CD4-positive, CD25-positive, alpha-beta regulatory T cell (primary cell): ENCODE data around the gene EHMT1. TPM values are rescaled to one million over a fixed set of nuclear protein-coding genes. Genes with fewer than 3 reads are reported as not detected.

Experiments
- ATAC-seq, 2 donors: fragments of 150-1000 bp; cut with Tn5 transposase; one replicate each; pipeline ENCODE4 v1.10.0; 2021; ENCODE audit warnings: low read depth in 2 of 2, moderate number of reproducible peaks in 2 of 2, moderate library complexity in 1 of 2
- DNase-seq, 3 donors: peaks; one replicate each; pipeline versions ENCODE4 v3.0.0 to v3.0.0-alpha.2; 2012 to 2022; ENCODE audit warnings: mixed read lengths in 1 of 3
- H3K27ac ChIP-seq: one replicate; pipeline ENCODE4 v1.7.0; 2013; ENCODE audit warnings: mild to moderate bottlenecking, low read length; ENCODE audit not compliant: insufficient read depth, poor library complexity, severe bottlenecking
- H3K27me3 ChIP-seq: one replicate; pipeline ENCODE4 v1.7.0; 2013; ENCODE audit warnings: low read length; ENCODE audit not compliant: control insufficient read depth, insufficient read depth
- H3K36me3 ChIP-seq: one replicate; pipeline ENCODE4 v1.7.0; 2013; ENCODE audit warnings: mild to moderate bottlenecking, low read length, moderate library complexity; ENCODE audit not compliant: control insufficient read depth, insufficient read depth
- H3K4me1 ChIP-seq: 2 replicates; pipeline ENCODE4 v1.7.0; 2013; ENCODE audit warnings: mild to moderate bottlenecking, low read length; ENCODE audit not compliant: insufficient read depth, control insufficient read depth, poor library complexity, severe bottlenecking
- H3K4me3 ChIP-seq: one replicate; pipeline ENCODE4 v1.7.0; 2013; ENCODE audit warnings: low read depth, mild to moderate bottlenecking, low read length, moderate library complexity
- H3K9me3 ChIP-seq, 2 experiments: 1 replicate in 1 of 2; 2 replicates in 1 of 2; pipeline ENCODE4 v1.7.0; 2013; ENCODE audit warnings: low read length in 2 of 2, mild to moderate bottlenecking in 1 of 2, moderate library complexity in 1 of 2; ENCODE audit not compliant: control insufficient read depth in 2 of 2
- H3K27ac Mint-ChIP-seq, 3 donors: one replicate each; pipeline ENCODE4 v1.8.0; 2020 to 2022; ENCODE audit warnings: mild to moderate bottlenecking in 3 of 3, mixed read lengths in 3 of 3, moderate library complexity in 2 of 3
- H3K27me3 Mint-ChIP-seq: one replicate; pipeline ENCODE4 v1.8.0; 2022; ENCODE audit warnings: mild to moderate bottlenecking, mixed read lengths
- H3K36me3 Mint-ChIP-seq: one replicate; pipeline ENCODE4 v1.8.0; 2020; ENCODE audit warnings: mixed read lengths
- H3K4me1 Mint-ChIP-seq, 4 donors: one replicate each; pipeline ENCODE4 v1.8.0; 2020 to 2022; ENCODE audit warnings: mixed read lengths in 4 of 4, mild to moderate bottlenecking in 1 of 4
- H3K4me3 Mint-ChIP-seq, 4 donors: one replicate each; pipeline ENCODE4 v1.8.0; 2020 to 2022; ENCODE audit warnings: mild to moderate bottlenecking in 4 of 4, mixed read lengths in 4 of 4, moderate library complexity in 3 of 4
- H3K9me3 Mint-ChIP-seq, 7 donors: one replicate each; pipeline ENCODE4 v1.8.0; 2020 to 2022; ENCODE audit warnings: mixed read lengths in 7 of 7, mild to moderate bottlenecking in 3 of 7, moderate library complexity in 2 of 7
- polyA plus RNA-seq, 4 donors: library from polyadenylated mRNA; unstranded; fragments of 300-500 nt; fragmentation: Illumina TruSeq; gene quantifications; one replicate each; pipeline ENCODE4 v1.2.3, GENCODE V29; 2021
- total RNA-seq: library from RNA; stranded (reverse); gene quantifications from one replicate; pipeline ENCODE4 v1.2.3, GENCODE V29; 2022

Gene EHMT1
- total and polyA plus RNA-seq, 5 donors from 2014 or later, result 17.9 to 142 (median 20.0) TPM

DNA sequence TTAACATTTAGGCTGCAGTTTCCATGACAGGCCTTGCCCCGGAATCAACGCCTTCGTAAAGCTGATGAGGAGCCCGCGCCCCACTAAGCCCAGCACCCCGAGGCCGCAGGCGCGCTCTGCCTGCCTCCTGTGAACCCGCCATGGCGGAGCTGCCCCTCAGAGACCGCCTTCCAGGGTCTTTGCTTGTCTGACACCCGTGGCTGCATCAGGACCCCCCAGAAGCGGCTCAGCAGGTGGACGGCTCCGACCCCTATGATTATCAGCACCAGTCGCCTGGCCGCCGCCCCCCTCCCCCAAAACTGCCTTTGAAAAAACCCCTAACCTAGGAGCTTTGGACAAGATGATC, 39.6 kb upstream of the EHMT1 start:
- DNase-seq (no peak), ATAC-seq (no peak)
- no peaks in the 10 kb centered on the region for H3K9me3 ChIP-seq
- peaks cover 33% of the 10 kb centered on the region for H3K4me1 ChIP-seq
- H3K4me3 ChIP-seq, result peak overlapping the region; percentile 55
- H3K27ac Mint-ChIP-seq, result peak overlapping the region; percentile 41 to 69 (median 51)
- peak overlapping the region; percentile 73 for H3K27ac ChIP-seq
- peaks cover 0 to 44% (median 27%) of the 10 kb centered on the region in 4 donors for H3K4me1 Mint-ChIP-seq
- H3K27me3 ChIP-seq, result no peaks in the 10 kb centered on the region
- H3K4me3 Mint-ChIP-seq, result peak overlapping the region; percentile 78 to 87 (median 83)
- peaks cover 20% of the 10 kb centered on the region for H3K36me3 ChIP-seq
- no peaks in the 10 kb centered on the region for H3K27me3 Mint-ChIP-seq
- H3K9me3 Mint-ChIP-seq, result no peaks in the 10 kb centered on the region
- H3K36me3 Mint-ChIP-seq, result peaks cover 16% of the 10 kb centered on the region

DNA sequence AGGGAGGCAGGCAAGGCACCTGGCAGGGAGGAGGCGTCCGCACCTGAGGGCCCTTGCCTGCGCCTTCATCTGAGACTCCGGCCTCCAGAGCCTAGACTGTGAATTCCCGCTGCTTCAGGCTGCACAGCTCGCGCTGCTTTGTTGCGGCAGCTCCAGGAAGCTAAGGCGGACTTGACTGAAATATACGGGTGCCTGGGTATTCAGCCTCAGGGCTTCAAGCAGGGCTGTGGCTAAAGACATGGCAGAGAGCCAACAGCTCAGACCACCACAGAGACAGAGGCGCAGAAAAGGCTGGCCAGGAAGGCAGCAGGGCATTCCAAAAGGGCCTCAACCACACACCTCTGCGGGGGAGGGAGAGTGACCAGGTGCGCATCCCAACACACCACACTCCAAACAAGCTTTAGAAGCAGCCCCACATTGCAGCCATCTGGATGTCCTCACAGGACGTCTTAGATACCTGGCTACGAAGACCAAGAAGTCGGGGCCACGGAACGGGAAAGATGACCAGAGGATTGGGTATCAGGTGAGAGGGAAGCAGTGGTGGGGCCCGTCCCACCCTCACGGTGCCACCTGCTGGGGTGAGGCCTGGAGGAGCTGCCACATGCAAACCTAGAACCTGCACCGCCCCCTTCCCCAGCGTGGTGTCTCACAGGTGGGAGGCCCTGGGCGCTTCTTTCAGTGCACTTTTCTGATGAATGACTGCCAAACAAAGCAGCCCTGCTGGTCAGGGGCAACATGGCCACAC, 38.4 kb upstream of the EHMT1 start:
- Histone ChIP-seq H3K27ac (no peak overlapping the region), H3K27me3 (no peaks in the 10 kb centered on the region), H3K4me1 (peaks cover 33% of the 10 kb centered on the region), H3K4me3 (no peak overlapping the region), H3K36me3 (peaks cover 9% of the 10 kb centered on the region), H3K9me3 (no peaks in the 10 kb centered on the region)
- Mint-ChIP-seq H3K27ac (no peak overlapping the region), H3K27me3 (no peaks in the 10 kb centered on the region), H3K4me3 (peak overlapping the region in 1 of 4 donors; percentile 15), H3K9me3 (no peaks in the 10 kb centered on the region), H3K36me3 (peaks cover 10% of the 10 kb centered on the region), H3K4me1 (peaks cover 0 to 36% (median 21%) of the 10 kb centered on the region in 4 donors)
- DNase-seq (no peak), ATAC-seq (no peak)

DNA sequence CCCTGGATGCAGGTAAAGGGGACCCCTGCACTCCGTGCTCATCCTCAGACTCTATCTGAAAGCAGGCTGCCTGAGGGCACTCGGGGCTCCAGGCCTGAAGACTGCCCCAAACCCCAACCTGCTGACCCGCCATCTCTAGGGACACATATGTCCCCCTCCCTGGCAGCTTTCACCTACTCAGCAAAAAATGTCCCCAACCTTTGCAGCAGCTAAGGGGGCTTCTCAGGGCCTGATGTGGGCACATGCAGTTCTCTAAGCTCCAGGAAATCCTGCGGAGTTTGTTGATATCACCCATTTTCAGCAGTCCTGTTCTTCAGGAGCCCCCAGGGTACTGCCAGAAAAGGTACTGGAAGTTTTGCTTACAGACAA, 37.9 kb upstream of the EHMT1 start:
- no peaks in the 10 kb centered on the region for H3K9me3 ChIP-seq
- no peak for ATAC-seq
- Mint-ChIP-seq H3K27ac (no peak overlapping the region), H3K27me3 (no peaks in the 10 kb centered on the region), H3K9me3 (no peaks in the 10 kb centered on the region), H3K36me3 (peaks cover 5% of the 10 kb centered on the region), H3K4me1 (peaks cover 0 to 31% (median 16%) of the 10 kb centered on the region in 4 donors), H3K4me3 (peak overlapping the region in 1 of 4 donors; percentile 32)
- DNase-seq, result no peak
- no peak overlapping the region for H3K4me3 ChIP-seq
- peaks cover 31% of the 10 kb centered on the region for H3K4me1 ChIP-seq
- no peaks in the 10 kb centered on the region for H3K27me3 ChIP-seq
- no peak overlapping the region for H3K27ac ChIP-seq
- peaks cover 6% of the 10 kb centered on the region for H3K36me3 ChIP-seq

DNA sequence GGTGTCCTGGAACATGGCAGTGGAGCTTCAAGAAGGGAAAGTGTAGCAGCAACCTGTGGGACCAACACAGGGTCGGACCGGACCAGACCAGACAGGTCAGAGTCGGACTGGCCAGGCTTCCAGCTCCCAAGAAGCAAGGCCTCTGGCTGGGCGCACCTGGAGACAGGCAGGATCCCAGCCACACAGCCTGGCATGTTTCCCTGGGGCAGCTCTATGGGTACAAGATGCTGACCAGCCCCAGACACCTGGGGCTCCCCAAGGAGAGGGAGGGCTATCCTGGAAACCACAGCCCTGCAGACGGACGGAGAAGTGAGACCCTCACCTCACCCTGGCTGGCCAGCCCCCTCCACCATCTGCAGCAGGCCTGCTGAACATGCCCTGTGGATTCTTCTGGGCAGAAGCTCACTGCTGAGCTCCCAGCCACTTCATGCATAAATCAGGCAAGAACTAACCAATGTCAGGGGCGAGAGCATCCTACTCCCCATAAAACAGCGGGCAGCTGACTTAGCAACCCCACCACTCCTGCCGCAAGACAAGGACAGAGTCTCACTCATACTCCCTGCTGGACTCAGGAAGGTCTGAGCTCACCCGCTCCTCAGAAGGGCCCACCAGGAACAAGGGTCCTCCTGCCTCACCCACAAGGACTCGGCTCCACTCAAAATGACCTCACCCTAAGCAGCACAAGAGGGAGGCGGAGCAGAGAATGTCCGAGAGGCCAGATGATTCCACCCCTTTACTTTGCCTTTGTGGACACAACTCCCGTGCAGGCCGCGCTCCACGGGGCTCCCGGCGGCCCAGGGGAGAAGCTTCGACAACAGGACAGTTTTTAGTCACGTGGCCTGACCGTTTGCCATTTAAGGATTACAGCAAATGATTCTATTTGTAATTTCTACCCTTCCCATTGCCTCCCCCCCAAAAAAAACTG, 37.2 kb upstream of the EHMT1 start:
- Histone ChIP-seq H3K9me3 (no peaks in the 10 kb centered on the region), H3K27me3 (no peaks in the 10 kb centered on the region), H3K4me1 (peaks cover 25% of the 10 kb centered on the region), H3K4me3 (no peak overlapping the region), H3K27ac (no peak overlapping the region), H3K36me3 (peaks cover 10% of the 10 kb centered on the region)
- Mint-ChIP-seq H3K36me3 (peaks cover 6% of the 10 kb centered on the region), H3K27ac (no peak overlapping the region), H3K27me3 (no peaks in the 10 kb centered on the region), H3K4me3 (peak overlapping the region in 2 of 4 donors; percentile 44 to 92), H3K9me3 (no peaks in the 10 kb centered on the region), H3K4me1 (peaks cover 0 to 24% (median 10%) of the 10 kb centered on the region in 4 donors)
- DNase-seq, result no peak
- ATAC-seq, result no peak

DNA sequence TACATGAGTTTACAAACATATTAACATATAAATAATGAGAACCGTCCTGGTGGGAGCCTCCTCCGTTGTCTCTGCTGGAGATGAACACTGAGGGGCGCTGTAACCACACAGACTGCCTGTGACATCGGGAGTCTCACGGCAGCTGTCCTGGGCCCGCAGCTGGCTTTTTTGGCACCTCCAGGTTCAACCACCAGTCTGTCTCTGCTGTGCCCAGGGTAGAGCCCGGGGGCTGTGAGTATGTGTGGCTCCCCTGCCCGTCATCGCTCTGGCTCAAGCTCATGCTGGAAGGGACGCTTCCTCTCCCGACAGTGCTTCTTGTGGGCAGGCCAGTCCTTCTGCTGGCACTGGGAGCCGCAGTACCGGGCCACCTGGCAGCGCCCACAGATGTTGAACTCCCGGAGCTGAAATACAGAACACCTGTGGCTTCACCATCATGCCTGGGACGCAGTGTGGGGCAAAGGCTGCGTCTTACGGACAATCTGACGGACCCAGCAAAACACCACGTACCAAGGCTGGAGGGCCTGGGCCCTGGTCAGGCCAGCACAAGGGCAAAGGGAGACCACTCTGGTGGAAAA, 36.4 kb upstream of the EHMT1 start:
- Histone ChIP-seq H3K27me3 (no peaks in the 10 kb centered on the region), H3K4me1 (peaks cover 17% of the 10 kb centered on the region), H3K27ac (no peak overlapping the region), H3K4me3 (no peak overlapping the region), H3K36me3 (peaks cover 15% of the 10 kb centered on the region), H3K9me3 (no peaks in the 10 kb centered on the region)
- no peaks in the 10 kb centered on the region for H3K27me3 Mint-ChIP-seq
- ATAC-seq, result no peak
- peak overlapping the region in 2 of 4 donors; percentile 84 to 92 for H3K4me3 Mint-ChIP-seq
- H3K27ac Mint-ChIP-seq, result no peak overlapping the region
- no peaks in the 10 kb centered on the region for H3K9me3 Mint-ChIP-seq
- peaks cover 0 to 17% (median 4%) of the 10 kb centered on the region in 4 donors for H3K4me1 Mint-ChIP-seq
- H3K36me3 Mint-ChIP-seq, result peaks cover 6% of the 10 kb centered on the region
- peak in 1 of 3 donors; percentile 28 for DNase-seq

DNA sequence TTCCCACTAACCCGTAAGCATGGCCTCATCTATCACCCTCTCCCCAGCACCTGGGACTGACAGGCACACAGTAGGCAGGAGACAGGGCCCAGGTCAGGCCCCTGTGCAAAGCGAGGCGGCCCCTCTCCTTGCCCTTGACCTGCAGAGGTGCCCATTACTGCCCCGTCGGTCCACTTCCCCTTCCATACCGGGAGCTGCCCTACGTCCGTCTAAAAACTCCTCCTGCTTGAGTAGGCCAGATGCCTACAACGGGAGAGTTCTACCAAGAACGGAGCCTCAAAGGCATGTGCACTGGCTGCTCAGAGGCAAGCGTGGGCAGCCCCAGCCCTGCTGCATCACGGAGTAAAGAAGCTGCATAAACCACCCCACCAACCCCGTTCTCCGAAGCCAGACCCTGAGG, 35.5 kb upstream of the EHMT1 start:
- Histone ChIP-seq H3K36me3 (peaks cover 23% of the 10 kb centered on the region), H3K9me3 (no peaks in the 10 kb centered on the region)
- no peak overlapping the region for H3K27ac Mint-ChIP-seq

DNA sequence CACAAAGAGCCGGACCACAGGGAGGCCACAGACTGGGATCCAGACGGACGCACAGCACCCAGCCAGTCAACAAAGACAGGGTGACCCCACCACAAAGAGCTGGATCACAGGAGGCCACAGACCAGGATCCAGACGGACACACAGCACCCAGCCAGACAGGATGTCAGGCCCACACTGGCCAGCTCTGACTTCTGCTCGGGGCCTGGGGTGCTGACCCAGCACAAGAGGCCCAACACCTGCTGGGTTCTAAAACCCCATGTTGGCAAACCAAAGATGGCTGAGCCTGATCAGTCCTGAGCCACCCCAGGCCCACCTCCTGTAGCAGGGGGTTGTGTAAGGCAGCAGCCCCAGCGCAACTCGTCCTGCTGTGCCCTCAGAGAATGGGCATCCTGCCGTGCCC, 34.8 kb upstream of the EHMT1 start:
- ATAC-seq (no peak), DNase-seq (no peak)
- Mint-ChIP-seq H3K27ac (no peak overlapping the region), H3K4me3 (no peak overlapping the region), H3K9me3 (no peaks in the 10 kb centered on the region), H3K4me1 (peaks cover 0 to 20% (median 2%) of the 10 kb centered on the region in 4 donors), H3K27me3 (no peaks in the 10 kb centered on the region), H3K36me3 (peaks cover 12% of the 10 kb centered on the region)
- Histone ChIP-seq H3K9me3 (no peaks in the 10 kb centered on the region), H3K4me3 (no peak overlapping the region), H3K27me3 (no peaks in the 10 kb centered on the region), H3K36me3 (peaks cover 23% of the 10 kb centered on the region), H3K4me1 (peaks cover 10% of the 10 kb centered on the region), H3K27ac (no peak overlapping the region)

More for the DNA sequence above, 35.5 kb upstream of the EHMT1 start:
- H3K4me3 Mint-ChIP-seq, result peak overlapping the region in 1 of 4 donors; percentile 84
- no peak overlapping the region for H3K4me3 ChIP-seq
- no peak for ATAC-seq
- H3K4me1 Mint-ChIP-seq, result peaks cover 0 to 16% (median 2%) of the 10 kb centered on the region in 4 donors
- H3K27ac ChIP-seq, result no peak overlapping the region
- no peaks in the 10 kb centered on the region for H3K27me3 Mint-ChIP-seq
- peaks cover 7% of the 10 kb centered on the region for H3K4me1 ChIP-seq
- DNase-seq, result no peak
- no peaks in the 10 kb centered on the region for H3K9me3 Mint-ChIP-seq
- H3K27me3 ChIP-seq, result no peaks in the 10 kb centered on the region
- H3K36me3 Mint-ChIP-seq, result peaks cover 12% of the 10 kb centered on the region
